SK-N-MC (cell line): ENCODE measurements around the gene FXYD5.

Experiments
- EZH2 ChIP-seq: fragments of 200-600 bp; sonication (generic); IDR thresholded peaks from one replicate; pipeline ENCODE4 v1.6.1; 2017; ENCODE audit warnings: antibody characterized with exemption
- POLR2AphosphoS5 ChIP-seq: IDR thresholded peaks from 2 replicates; pipeline ENCODE4 v1.6.1; 2012; ENCODE audit warnings: mild to moderate bottlenecking, low read depth, low read length, borderline replicate concordance

DNA sequence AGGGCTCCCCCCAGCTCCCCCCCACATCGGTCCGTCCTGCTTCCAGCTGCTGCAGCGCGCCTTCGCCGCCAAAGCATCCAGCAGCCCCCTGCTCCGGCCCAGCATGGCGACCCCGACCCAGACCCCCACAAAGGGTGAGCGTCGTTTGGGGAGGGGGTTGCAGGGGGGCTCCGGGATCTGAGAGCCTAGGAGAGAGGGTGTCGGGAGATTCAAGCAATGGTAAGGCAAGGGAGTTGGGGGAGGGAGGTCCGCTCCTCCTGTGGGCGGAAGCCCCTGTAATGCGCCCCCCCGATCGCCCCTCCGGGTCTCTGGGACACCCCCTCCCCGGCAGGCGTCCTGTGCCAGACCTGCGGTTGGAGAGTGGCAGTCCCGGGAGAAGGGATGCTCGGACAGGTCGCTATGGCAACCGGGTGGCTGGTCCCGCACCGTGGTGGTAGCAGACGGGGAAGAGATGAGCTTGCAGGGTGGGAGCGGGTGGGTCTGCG is 11.3 kb upstream of the FXYD5 start, which contains the start of gene FXYD7:
- TF ChIP-seq POLR2AphosphoS5 (no peak), EZH2 (no peak)
